Body of pancreas (tissue), 4 donors: ENCODE data around the gene TBP. TPM values are rescaled to one million over a fixed set of nuclear protein-coding genes. Genes with fewer than 3 reads are reported as not detected.
"Not testable (repeated sequence)": the region's sequence is repeated elsewhere in the genome, so short reads cannot be mapped to it uniquely, and the experiment has no call there.

Experiments used
- ATAC-seq: fragments of 150-250 bp; one replicate; pipeline ENCODE4 v1.9.1; 2016
- DNase-seq, 4 donors: peaks; one replicate each; pipeline ENCODE4 v3.0.0-alpha.2; 2019
- H3K27ac ChIP-seq, 4 donors: fragments of 200-600 bp; sonication (generic); 1 replicate in 3 of 4; 2 replicates in 1 of 4; pipeline versions ENCODE4 v1.5.1 to v1.6.1; 2016 to 2019; ENCODE audit warnings: mild to moderate bottlenecking in 1 of 4, mixed read lengths in 1 of 4, moderate library complexity in 1 of 4
- H3K27me3 ChIP-seq, 2 donors: fragments of 200-600 bp; sonication (generic); one replicate each; pipeline ENCODE4 v1.6.0; 2016; ENCODE audit warnings: mild to moderate bottlenecking in 1 of 2
- H3K36me3 ChIP-seq, 2 donors: fragments of 200-600 bp; sonication (generic); replicated peaks in 1 of 2; 2 replicates each; pipeline ENCODE4 v1.5.1; 2016; ENCODE audit warnings: low read depth in 2 of 2; ENCODE audit not compliant: insufficient read depth in 1 of 2
- H3K4me1 ChIP-seq: fragments of 200-600 bp; sonication (generic); one replicate; pipeline ENCODE4 v1.6.0; 2016
- H3K4me3 ChIP-seq, 2 donors: fragments of 200-600 bp; sonication (generic); 1 replicate in 1 of 2; 2 replicates in 1 of 2; pipeline ENCODE4 v1.5.1; 2016 to 2019
- H3K9me3 ChIP-seq, 3 donors: fragments of 200-600 bp; sonication (generic); 1 replicate in 2 of 3; 2 replicates in 1 of 3; pipeline ENCODE4 v1.5.1; 2016
- CTCF ChIP-seq, 7 experiments: fragments of 450-650 bp in 4 of 7; fragments of 200-600 bp in 3 of 7; sonication (generic) in 3 of 7; IDR thresholded peaks; one replicate each; pipeline ENCODE4 v1.5.1; 2016 to 2019; ENCODE audit warnings: antibody characterized with exemption in 7 of 7
- POLR2A ChIP-seq, 3 donors: fragments of 450-650 bp; IDR thresholded peaks; one replicate each; pipeline ENCODE4 v1.6.1; 2016; ENCODE audit warnings: antibody characterized with exemption in 3 of 3, mild to moderate bottlenecking in 2 of 3
- whole genome bisulfite sequencing, 2 donors: methylation state at CpG; one replicate each; pipeline ENCODE4 v1.1.5; 2017; 5-methylcytosine and 5-hydroxymethylcytosine counted together
- intact Hi-C: fragments of 100-400 bp; cut with DNase I; formaldehyde crosslinking; loops from one replicate; pipeline ENCODE4 v1.15.1; 2023
- total RNA-seq, 2 donors: library from RNA; depleted of rRNA; stranded (reverse); fragments of >200 nt; gene quantifications; one replicate each; pipeline ENCODE4 v1.1.0, GENCODE V29; 2016

TBP gene
- 10 to 100 TPM in 1 of 2 donors, 1 to 10 TPM in 1; 8.6 to 10.4 TPM for total RNA-seq

- peak; percentile 98 to 99 (median 98) for DNase-seq
- peaks cover 45% of the 10 kb centered on the region for H3K4me1 ChIP-seq
- H3K27me3 ChIP-seq = no peaks in the 10 kb centered on the region
- ATAC-seq = peak; percentile 98
- TF ChIP-seq CTCF (IDR thresholded peaks at IDR 0.05) (peak in 1 of 7 experiments; percentile 26), POLR2A (IDR thresholded peaks at IDR 0.05) (peak; percentile 28 to 87 (median 81))
- intact Hi-C loops = no loop called here
- H3K27ac ChIP-seq = peak within 1 kb of the TSS; percentile 73 to 92 (median 85)
- H3K36me3 ChIP-seq = peaks cover 0 to 2% of the 10 kb centered on the region in 2 donors
- no peaks in the 10 kb centered on the region for H3K9me3 ChIP-seq
- peak within 1 kb of the TSS; percentile 89 to 90 for H3K4me3 ChIP-seq
- 0% methylated on average over 37 to 51 of the region's 51 CpGs for WGBS, 2 donors
These were observed at the start of gene TBP for GRCh38 chr6:170554013-170554795. Gene TBP, plus strand, starts transcription at chr6:170554369. Its CDS starts 2,661 bp downstream, at chr6:170557030.

- 50% methylated on average over 4 of the region's 4 CpGs for WGBS, 2 donors
These were observed 49.7 kb upstream of the TBP start for GRCh38 chr6:170504479-170504878.

GRCh38 chr6:170505306-170505705, 48.9 kb upstream of the TBP start:
- H3K9me3 ChIP-seq = no peaks in the 10 kb centered on the region
- intact Hi-C loops = no loop called here
- no peak overlapping the region for H3K4me3 ChIP-seq
- TF ChIP-seq CTCF (IDR thresholded peaks at IDR 0.05) (no peak), POLR2A (IDR thresholded peaks at IDR 0.05) (no peak)
- DNase-seq = peak in 2 of 4 donors; percentile 14
- WGBS, 2 donors = 36 to 42% methylated on average over 9 of the region's 9 CpGs
- H3K27ac ChIP-seq = no peak overlapping the region
- no peaks in the 10 kb centered on the region for H3K36me3 ChIP-seq
- H3K4me1 ChIP-seq = no peaks in the 10 kb centered on the region
- H3K27me3 ChIP-seq = no peaks in the 10 kb centered on the region
- no peak for ATAC-seq

More at GRCh38 chr6:170504479-170504878, 49.7 kb upstream of the TBP start:
- DNase-seq = no peak
- Histone ChIP-seq H3K27me3 (no peaks in the 10 kb centered on the region), H3K4me3 (no peak overlapping the region), H3K36me3 (no peaks in the 10 kb centered on the region), H3K27ac (no peak overlapping the region), H3K9me3 (no peaks in the 10 kb centered on the region), H3K4me1 (no peaks in the 10 kb centered on the region)
- TF ChIP-seq CTCF (IDR thresholded peaks at IDR 0.05) = no peak
- no peak for TF ChIP-seq POLR2A (IDR thresholded peaks at IDR 0.05)
- intact Hi-C loops = no loop called here
- ATAC-seq = no peak

GRCh38 chr6:170506446-170506845, 47.7 kb upstream of the TBP start:
- H3K4me1 ChIP-seq = no peaks in the 10 kb centered on the region
- no peak overlapping the region for H3K4me3 ChIP-seq
- H3K27me3 ChIP-seq = no peaks in the 10 kb centered on the region
- H3K27ac ChIP-seq = no peak overlapping the region
- ATAC-seq (no peak), DNase-seq (no peak)
- no peaks in the 10 kb centered on the region for H3K36me3 ChIP-seq
- no peaks in the 10 kb centered on the region for H3K9me3 ChIP-seq
- TF ChIP-seq POLR2A (IDR thresholded peaks at IDR 0.05) (no peak), CTCF (IDR thresholded peaks at IDR 0.05) (no peak)
- intact Hi-C loops = no loop called here
- 50 to 58% methylated on average over 4 of the region's 4 CpGs for WGBS, 2 donors

GRCh38 chr6:170507728-170508127, 46.4 kb upstream of the TBP start:
- 78 to 96% methylated on average over 2 of the region's 2 CpGs for WGBS, 2 donors
- DNase-seq, H3K4me1 ChIP-seq, ATAC-seq, H3K4me3 ChIP-seq, intact Hi-C loops, H3K9me3 ChIP-seq, H3K27ac ChIP-seq, H3K27me3 ChIP-seq, H3K36me3 ChIP-seq: not testable (repeated sequence)

GRCh38 chr6:170508275-170508674, 45.9 kb upstream of the TBP start:
- DNase-seq, intact Hi-C loops, ATAC-seq, H3K27me3 ChIP-seq, H3K4me3 ChIP-seq, H3K27ac ChIP-seq, H3K4me1 ChIP-seq, H3K9me3 ChIP-seq, H3K36me3 ChIP-seq: not testable (repeated sequence)
- WGBS, 2 donors = 89% methylated on average over 1 of the region's 1 CpG; no CpG with 5 or more reads in 1 of the 2 donors

GRCh38 chr6:170508892-170509722, 45.1 kb upstream of the TBP start:
- H3K4me3 ChIP-seq, H3K9me3 ChIP-seq, ATAC-seq, H3K4me1 ChIP-seq, DNase-seq, H3K27me3 ChIP-seq, H3K36me3 ChIP-seq, intact Hi-C loops, H3K27ac ChIP-seq: not testable (repeated sequence)
- 87% methylated on average over 5 of the region's 5 CpGs for WGBS, 2 donors
